ENCODE data around the gene TPST2. TPM values are rescaled to one million over a fixed set of nuclear protein-coding genes. Genes with fewer than 3 reads are reported as not detected.

TPST2 gene
- total RNA-seq, 1 experiment from 2014 or later, result 50.1 TPM

GRCh38 chr22:26479792-26480610 lies 109.9 kb downstream of the TPST2 start:
- Histone ChIP-seq H2BK5ac (ENCODE audit: insufficient read length, low read length) (no peak overlapping the region), H3K79me2 (ENCODE audit: insufficient read depth, low read length) (peaks cover 5% of the 10 kb centered on the region; the same call in 1 of the 2 replicates), H3K27ac (ENCODE audit: insufficient read length, low read depth, low read length) (no peak overlapping the region), H3K23me2 (ENCODE audit: insufficient read length, low read depth, low read length, poor library complexity, severe bottlenecking) (no peaks in the 10 kb centered on the region), H2AK5ac (ENCODE audit: insufficient read length, low read length) (no peak overlapping the region), H3K9ac (ENCODE audit: extremely low read depth, insufficient read length, low read length) (no peak overlapping the region), H4K91ac (ENCODE audit: insufficient read length, low read depth, low read length) (no peak overlapping the region), H4K5ac (ENCODE audit: insufficient read length, low read depth, low read length) (no peak overlapping the region), H3K9me3 (ENCODE audit: control insufficient read depth, low read depth, low read length) (no peaks in the 10 kb centered on the region), H4K8ac (replicated peaks; ENCODE audit: insufficient read length, low read depth, low read length) (no peak overlapping the region), H2BK12ac (ENCODE audit: insufficient read length, low read depth, low read length) (no peak overlapping the region), H3K4ac (ENCODE audit: low read depth, low read length) (no peak overlapping the region), H4K20me1 (ENCODE audit: control insufficient read depth, insufficient read depth, insufficient read length) (no peaks in the 10 kb centered on the region), H3K27me3 (ENCODE audit: insufficient read depth, low read length) (no peaks in the 10 kb centered on the region), H3T11ph (ENCODE audit: low read length) (no peak overlapping the region), H3K23ac (ENCODE audit: insufficient read length, low read depth, low read length) (no peak overlapping the region), H3K79me1 (ENCODE audit: insufficient read depth, low read depth, low read length, poor library complexity, severe bottlenecking) (peaks cover 8% of the 10 kb centered on the region), H2BK20ac (ENCODE audit: low read depth, low read length, poor library complexity, severe bottlenecking) (no peak overlapping the region), H3K4me2 (ENCODE audit: insufficient read depth, insufficient read length, low read length) (peak overlapping the region; percentile 13), H3K56ac (ENCODE audit: insufficient read length, low read depth, low read length) (no peak overlapping the region), H3K14ac (ENCODE audit: insufficient read depth, low read length) (no peak overlapping the region), H3K4me1 (ENCODE audit: insufficient read depth, low read length) (no peaks in the 10 kb centered on the region; the same call in 1 of the 2 replicates), H2AFZ (ENCODE audit: low read length) (no peak overlapping the region), H3K18ac (ENCODE audit: insufficient read length, low read depth, low read length) (no peak overlapping the region), H2BK15ac (ENCODE audit: low read depth, low read length) (no peak overlapping the region), H2BK120ac (ENCODE audit: low read depth, low read length, poor library complexity, severe bottlenecking) (no peak overlapping the region)
- Mint-ChIP-seq H3K4me1 (peaks cover 38 to 39% of the 10 kb centered on the region in 2 experiments), H3K4me3 (peak overlapping the region; percentile 8 to 54), H3K27me3 (ENCODE audit: low read depth) (no peaks in the 10 kb centered on the region), H3K36me3 (ENCODE audit: insufficient read depth in 1 of 3, low read depth in 3 of 3) (peaks cover 10 to 42% (median 32%) of the 10 kb centered on the region in 3 experiments; a peak in 6 of 7 replicates), H3K9me3 (no peaks in the 10 kb centered on the region; a peak in 1 of 5 replicates), H3K27ac (peak overlapping the region; percentile 0 to 16 (median 6); a peak in 4 of 7 replicates)
- WGBS (ENCODE audit: extremely low coverage, insufficient read length, low lambda C conversion rate), result no CpG with 5 or more reads among the region's 12 CpGs
- no peak for DNase-seq
- TF ChIP-seq CTCF (conservative IDR thresholded peaks at IDR 0.05), result no peak

Data from H9 (cell line).